Measurements from ENCODE around the gene ZMYND11.
"Not testable (repeated sequence)": the region's sequence is repeated elsewhere in the genome, so short reads cannot be mapped to it uniquely, and the experiment has no call there.

Gene ZMYND11

DNA sequence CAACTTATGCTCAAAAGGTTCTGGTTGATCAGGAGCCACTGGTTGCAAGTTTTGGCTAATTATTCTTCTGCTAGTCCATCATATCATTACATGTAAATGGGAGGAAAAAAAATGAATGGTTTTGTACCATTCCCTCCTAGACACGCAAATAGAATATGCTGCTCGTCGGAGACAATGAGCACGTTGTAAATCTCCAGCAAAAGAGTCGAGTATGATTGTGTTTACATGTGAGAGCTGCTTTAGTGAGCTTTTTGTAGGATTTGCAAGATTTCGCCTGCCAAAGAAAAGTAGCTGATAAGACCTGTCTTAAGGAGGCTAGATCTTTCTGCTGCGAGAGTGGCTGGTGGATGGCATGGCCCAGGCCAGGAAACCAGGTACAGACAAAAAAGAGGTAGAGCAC lies 109.0 kb downstream of the ZMYND11 start:
- DNase-seq (ENCODE audit: low read depth in 2 of 2), result no peak

DNA sequence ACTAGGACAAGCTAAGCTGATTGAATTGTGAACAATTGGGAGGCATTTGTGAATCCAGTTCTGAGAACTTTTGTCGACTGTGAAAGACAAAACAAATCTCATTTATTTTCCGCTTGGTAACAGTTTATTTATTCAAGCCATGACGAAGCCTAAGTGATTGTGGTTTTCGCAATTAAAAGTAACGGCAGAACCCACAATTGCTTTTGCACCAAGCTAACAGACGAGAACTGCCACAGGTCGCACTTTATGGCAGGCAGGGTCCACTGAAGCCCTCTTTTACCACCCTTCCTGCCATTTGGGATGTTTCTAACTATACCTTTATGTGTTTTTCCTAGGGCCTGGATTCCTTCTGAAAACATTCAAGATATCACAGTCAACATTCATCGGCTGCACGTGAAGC lies 111.2 kb downstream of the ZMYND11 start:
- no peak for DNase-seq (ENCODE audit: low read depth in 2 of 2)

DNA sequence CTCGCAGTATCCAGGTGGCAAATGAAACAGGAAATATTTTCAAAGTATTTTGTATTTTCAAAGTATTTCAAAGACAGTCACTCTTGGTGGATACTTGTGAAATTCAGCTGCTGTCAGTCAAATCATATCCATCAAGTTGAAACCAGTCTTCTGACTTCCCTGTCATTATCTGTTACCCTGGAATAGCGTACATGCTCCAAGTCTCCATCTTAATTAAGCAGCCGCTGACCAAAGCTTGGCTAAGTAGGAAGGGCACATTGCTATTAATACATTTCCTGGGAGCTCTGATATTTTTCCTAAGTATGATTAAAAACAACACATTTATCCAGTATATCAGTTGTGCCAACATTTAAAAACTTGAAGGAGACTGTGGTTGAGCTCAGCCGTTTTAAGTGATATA lies 112.2 kb downstream of the ZMYND11 start:
- DNase-seq (ENCODE audit: low read depth in 2 of 2), result no peak

DNA sequence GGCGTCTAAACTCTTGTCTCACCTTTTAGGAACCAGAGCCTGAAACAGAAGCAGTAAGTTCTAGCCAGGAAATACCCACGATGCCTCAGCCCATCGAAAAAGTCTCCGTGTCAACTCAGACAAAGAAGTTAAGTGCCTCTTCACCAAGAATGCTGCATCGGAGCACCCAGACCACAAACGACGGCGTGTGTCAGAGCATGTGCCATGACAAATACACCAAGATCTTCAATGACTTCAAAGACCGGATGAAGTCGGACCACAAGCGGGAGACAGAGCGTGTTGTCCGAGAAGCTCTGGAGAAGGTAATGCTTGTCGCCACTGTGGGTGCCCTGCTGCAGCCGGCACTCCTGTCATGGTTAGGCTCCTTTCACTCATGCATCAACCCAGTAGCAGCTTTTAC lies 113.1 kb downstream of the ZMYND11 start:
- DNase-seq (ENCODE audit: low read depth in 2 of 2), result no peak

DNA sequence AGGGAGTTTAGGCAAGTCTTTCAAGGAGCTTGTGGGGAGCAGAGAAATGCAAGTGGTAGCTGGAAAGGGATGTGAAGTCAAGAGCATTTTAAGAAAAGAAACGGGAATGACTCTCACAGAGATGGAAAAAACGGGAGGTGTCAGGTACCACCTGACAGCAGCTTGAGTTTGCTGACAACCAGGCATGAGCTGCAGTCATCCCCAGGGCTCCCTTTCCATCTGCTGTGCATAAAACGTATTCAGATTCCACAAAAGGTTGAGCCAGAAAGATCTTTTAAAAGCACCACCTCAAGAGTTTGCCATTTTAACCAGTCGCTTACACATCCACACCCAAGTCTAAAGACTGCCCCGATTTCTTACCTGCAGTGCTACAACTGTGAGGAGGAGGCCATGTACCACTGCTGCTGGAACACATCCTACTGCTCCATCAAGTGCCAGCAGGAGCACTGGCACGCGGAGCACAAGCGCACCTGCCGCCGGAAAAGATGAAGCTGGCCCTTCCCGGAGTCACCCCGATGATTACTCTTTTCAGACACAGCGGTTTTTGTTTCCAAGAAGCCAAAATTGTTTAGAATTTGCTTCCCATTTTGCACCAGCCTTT lies 116.8 kb downstream of the ZMYND11 start:
- no peak for DNase-seq (ENCODE audit: low read depth in 2 of 2)

DNA sequence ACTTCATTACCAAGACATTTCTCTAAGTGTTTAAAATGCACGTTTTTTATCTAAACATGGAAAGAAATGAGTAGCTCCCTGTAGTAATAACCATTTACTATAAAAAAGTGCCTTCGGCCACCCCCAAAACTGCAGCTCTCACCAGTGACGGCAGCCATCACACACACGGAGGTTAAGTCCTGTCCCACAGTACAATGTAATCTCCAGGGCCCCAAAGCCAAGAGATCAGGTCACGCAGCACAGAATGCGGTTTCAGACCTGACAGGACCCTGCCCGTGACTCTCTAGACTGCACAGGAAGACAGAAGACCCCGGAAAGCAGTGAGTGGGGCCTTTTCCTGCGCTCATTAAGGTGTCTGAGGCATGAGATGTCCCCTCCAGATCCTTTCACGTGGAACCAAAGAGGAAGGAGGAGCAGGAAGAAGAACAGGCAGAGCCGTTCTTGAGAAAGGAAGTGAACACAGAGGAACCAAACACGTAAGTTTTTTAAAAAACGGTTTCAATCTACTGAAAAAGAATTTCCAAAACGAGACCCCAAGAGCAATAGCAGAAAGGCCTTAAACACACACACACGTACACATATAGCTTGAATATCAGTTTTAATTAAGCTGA lies 125.7 kb downstream of the ZMYND11 start:
- no peak for DNase-seq (ENCODE audit: low read depth in 2 of 2)

DNA sequence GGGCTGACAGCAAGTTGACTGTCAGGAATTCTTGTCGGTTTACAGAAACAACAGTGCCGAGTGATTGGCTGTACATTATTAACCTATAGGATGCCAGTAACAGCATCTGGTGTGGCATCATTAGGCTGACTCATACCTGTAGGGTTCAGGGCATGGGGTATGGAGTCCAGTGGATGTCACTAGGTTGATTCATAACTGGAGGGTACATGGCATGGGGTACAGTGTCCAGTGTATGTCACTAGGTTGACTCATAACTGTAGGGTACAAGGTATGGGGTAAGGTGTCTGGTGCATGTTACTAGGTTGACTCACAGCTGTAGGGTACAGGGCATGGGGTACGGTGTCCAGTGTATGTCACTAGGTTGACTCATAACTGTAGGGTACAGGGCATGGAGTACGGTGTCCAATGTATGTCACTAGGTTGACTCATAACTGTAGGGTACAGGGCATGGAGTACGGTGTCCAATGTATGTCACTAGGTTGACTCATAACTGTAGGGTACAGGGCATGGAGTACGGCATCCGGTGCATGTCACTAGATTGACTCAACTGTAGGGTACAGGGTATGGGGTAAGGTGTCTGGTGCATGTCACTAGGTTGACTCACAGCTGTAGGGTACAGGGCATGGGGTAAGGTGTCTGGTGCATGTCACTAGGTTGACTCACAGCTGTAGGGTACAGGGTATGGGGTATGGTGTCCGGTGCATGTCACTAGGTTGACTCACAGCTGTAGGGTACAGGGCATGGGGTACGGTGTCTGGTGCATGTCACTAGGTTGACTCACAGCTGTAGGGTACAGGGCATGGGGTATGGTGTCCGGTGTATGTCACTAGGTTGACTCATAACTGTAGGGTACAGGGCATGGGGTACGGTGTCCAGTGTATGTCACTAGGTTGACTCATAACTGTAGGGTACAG lies 129.2 kb downstream of the ZMYND11 start:
- DNase-seq (ENCODE audit: low read depth in 2 of 2), result not testable (repeated sequence)

DNA sequence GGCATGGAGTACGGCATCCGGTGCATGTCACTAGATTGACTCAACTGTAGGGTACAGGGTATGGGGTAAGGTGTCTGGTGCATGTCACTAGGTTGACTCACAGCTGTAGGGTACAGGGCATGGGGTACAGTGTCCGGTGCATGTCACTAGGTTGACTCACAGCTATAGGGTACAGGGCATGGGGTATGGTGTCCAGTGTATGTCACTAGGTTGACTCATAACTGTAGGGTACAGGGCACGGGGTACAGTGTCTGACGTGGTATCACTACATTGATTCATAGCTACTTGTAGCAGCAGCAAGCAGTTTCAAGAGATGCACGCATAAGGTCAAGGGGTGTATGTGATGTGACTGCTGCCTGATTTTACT lies 129.8 kb downstream of the ZMYND11 start:
- peak in 1 of 2 donors; percentile 2 for DNase-seq (ENCODE audit: low read depth in 2 of 2)

DNA sequence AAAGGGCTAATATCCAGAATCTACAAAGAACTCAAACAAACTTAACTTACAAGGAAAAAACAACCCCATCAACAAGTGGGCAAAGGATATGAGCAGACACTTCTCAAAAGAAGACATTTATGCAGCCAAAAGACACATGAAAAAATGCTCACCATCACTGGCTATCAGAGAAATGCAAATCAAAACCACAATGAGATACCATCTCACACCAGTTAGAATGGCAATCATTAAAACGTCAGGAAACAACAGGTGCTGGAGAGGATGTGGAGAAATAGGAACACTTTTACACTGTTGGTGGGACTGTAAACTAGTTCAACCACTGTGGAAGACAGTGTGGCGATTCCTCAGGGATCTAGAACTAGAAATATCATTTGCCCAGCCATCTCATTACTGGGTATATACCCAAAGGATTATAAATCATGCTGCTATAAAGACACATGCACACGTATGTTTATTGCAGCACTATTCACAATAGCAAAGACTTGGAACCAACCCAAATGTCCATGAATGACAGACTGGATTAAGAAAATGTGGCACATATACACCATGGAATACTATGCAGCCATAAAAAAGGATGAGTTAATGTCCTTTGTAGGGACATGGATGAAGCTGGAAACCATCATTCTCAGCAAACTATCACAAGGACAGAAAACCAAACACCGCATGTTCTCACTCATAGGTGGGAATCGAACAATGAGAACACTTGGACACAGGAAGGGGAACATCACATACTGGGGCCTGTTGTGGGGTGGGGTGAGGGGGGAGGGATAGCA lies 130.7 kb downstream of the ZMYND11 start:
- DNase-seq (ENCODE audit: low read depth in 2 of 2), result not testable (repeated sequence)

DNA sequence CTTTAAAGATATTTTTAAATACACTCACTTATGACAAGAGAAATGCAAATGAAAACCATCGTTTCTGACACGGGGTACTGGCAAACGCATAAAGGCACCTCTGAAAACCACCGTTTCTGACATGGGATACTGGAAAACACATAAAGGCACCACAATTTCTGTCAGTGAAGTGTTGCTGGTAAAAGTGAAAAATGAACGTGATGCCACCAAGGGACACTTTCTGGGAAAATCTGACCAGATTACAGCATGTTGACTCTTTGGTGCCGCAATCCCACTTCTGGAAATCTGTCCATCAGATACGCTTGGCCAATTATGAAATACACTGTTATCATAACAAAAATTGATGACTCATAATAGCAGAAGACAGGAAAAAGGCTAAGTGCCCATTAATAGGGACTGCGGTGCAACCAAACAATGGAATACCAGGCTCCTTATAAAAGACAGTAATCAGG lies 131.7 kb downstream of the ZMYND11 start:
- no peak for DNase-seq (ENCODE audit: low read depth in 2 of 2)

DNA sequence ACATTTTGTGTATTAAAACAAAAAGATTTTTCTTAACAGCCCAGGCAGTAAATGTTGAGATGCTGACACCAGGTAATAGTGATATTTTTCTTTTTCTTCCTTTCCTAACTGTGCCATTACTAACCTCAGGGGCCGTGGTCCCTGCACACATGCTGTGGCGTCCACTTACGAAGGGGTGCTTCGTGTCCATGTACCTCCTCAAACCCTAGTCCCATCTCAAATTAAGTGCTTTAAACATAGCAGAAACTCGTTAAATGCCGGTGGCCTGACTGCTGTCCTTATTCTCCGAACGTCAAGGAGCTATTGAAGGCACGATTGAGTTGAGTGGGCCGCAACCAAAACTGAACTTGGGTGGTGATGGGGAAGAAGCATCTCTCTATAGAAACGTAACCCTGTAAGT lies 132.4 kb downstream of the ZMYND11 start:
- no peak for DNase-seq (ENCODE audit: low read depth in 2 of 2)

DNA sequence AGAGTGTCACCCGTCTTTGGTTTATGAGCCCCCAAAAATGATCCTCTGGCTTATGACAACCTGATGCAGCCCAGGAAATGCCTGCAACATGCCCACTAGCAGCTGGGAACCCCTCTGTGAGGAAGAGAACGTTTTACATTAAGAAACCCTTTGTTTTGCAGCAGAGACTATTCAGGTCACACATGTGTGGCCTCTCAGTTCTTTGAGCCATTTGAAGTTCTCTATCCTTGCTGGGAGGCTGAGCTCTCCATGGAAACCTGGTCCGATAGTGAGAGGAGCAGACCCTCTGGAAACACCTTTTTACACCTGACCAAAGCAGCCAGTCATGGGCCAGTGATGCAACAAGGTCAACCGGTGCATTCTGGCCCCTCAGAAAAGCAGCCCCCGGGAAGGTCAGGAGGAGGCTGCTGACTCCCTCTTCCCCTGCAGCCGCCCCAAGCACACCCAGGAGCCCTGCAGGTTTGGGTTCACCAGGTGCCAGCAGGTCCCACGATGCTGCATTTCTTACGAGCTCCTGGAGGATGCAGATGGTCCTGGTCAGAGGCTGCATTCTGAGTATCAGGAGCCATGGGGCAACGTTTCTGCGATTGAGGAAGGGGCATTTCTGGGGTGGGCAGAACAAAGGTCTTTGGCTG lies 134.3 kb downstream of the ZMYND11 start:
- no peak for DNase-seq (ENCODE audit: low read depth in 2 of 2)

DNA sequence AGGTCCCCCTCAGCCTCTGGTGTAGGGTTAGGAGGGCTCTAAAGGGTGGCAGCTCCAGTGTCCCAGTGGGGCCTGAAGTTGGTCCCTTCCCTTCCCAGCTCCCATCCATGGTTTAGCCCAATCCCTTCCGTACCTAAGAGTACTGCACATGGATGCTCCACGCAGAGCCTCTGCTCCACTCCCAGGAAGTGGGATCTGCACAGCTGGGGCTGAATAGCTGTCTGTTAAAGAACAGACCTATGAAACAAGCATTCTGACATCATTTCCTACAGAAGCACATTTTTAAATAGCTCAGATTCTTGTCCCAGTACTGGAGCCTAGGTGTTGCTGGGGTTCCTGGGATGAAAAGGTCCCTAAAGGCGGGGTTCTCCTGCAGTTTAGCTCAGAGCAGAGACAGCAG lies 135.9 kb downstream of the ZMYND11 start:
- no peak for DNase-seq (ENCODE audit: low read depth in 2 of 2)

DNA sequence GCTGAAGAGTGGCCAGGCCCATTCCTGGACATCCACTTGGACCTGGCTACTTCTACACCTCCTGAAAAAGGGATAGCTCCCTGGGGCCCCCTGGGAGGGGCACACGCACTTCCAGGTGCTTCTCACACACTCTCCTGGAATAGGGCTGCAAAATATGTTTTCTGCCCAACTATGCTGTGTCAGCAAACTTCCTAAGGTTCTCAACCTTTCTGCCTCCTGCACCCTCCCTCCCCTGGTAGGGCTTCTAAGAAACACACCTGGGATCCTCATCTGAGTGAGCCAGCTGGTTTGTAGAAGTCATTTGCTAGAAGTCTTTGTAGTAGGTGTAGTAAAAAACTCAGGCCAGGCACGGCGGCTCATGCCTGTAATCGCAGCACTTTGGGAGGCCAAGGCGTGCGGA lies 136.5 kb downstream of the ZMYND11 start:
- DNase-seq (ENCODE audit: low read depth in 2 of 2), result no peak

DNA sequence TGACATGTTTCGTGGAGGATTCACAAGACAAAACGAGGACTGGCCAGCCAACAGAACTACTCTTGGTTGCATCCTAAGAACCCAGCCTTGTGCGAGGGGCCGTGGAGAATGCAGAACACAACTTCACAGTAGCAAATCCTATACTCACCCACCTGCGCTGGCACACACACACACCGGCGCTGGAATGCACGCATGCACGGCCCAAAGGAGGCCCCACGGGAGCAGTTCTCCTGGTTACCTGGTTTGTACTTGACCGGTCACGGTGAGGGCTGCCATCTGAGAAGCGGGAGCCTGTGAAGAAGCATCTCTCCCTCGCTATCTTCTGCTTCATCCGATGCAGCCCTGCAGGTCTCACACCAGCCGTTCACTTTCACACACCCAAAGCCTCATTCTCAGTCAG lies 137.8 kb downstream of the ZMYND11 start:
- DNase-seq (ENCODE audit: low read depth in 2 of 2), result no peak

DNA sequence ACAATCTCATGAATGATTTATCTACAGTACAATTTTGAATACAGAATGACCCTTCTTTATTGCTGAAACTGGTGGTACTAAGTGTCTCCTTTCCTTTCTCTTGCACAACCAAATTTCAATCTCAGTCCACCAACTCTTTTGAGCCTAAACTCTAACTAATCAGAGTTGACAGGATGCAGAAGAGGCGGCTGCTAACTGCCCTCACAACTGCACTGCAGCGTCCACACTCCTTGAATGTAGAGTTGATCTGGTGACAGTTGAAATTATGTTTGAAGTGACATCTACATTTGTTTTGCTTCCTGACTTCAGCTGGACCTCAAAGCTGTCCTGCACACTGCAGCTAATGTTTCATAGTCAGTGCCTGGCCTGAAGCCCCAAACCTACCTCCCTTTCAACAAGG lies 139.6 kb downstream of the ZMYND11 start:
- no peak for DNase-seq (ENCODE audit: low read depth in 2 of 2)

DNA sequence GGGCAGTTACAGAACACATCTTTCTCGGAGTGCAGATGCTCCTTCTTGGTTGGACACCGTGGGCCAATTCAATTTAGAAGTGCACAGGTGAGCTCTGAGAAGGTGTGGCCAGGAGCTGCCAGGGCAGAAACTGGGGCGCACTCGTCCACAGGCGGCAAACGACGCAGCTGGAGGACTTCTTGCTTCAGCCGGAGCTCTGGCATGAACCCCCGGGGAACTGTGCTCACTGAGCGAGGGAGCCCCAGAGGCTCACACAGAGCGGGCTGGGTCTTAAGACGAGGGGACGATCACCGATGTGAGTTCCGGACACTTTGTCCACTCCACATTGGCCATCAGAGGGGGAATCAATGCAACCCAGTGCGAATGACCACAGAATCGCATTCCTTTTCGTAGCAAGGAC lies 140.4 kb downstream of the ZMYND11 start:
- no peak for DNase-seq (ENCODE audit: low read depth in 2 of 2)

DNA sequence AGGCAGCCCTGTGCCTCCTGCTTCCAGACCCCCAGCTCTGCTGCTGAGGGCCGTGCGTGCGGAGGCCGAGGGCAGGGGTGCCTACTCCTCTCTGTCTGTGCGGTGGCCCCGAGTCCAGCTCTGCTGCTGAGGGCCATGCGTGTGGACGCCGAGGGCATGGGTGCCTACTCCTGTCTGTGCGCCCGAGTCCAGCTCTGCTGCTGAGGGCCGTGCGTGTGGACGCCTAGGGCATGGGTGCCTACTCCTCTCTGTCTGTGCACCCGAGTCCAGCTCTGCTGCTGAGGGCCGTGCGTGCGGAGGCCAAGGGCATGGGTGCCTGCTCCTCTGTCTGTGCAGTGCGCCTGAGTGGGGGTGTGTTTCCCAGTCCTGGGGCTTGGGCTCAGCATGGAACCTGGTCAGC lies 142.7 kb downstream of the ZMYND11 start:
- no peak for DNase-seq (ENCODE audit: low read depth in 2 of 2)

DNA sequence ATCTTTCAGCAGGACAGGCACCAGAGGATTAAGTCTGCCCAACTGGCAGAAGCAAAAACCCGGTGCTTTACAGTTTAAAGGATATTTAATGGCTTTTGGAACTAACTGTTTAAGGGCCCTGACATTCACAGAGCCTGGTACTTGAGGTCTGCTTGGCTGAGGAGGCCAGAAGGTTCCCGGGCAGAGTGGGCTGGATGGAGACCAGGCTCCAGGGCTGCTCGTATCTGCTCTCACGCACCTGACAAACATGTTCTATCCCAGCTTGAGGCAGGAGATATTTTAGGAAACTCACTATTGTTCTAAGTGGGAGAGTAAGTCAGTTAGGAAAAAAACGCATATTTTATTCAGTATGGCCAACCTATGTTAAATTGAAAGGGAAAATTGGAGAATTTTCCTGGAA lies 143.5 kb downstream of the ZMYND11 start:
- no peak for DNase-seq (ENCODE audit: low read depth in 2 of 2)

DNA sequence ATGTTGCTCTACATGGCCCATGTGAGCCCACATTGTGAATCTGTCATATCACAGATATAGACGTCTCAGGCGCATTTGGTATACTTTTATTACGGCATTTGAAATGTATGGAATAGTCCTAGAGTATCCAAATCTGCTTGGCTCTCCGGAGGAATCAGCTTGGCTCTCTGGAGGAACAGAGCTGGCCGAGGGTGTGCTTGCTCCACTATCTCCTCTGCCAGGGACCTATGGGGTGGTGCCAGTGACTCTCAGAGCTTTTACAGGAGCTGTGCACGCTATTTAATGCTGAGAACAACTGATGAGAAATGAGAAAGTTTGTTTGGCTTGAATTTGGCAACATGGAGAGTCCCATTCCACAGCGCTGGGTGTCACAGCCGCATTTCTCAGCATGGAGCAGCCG lies 144.0 kb downstream of the ZMYND11 start:
- no peak for DNase-seq (ENCODE audit: low read depth in 2 of 2)

DNA sequence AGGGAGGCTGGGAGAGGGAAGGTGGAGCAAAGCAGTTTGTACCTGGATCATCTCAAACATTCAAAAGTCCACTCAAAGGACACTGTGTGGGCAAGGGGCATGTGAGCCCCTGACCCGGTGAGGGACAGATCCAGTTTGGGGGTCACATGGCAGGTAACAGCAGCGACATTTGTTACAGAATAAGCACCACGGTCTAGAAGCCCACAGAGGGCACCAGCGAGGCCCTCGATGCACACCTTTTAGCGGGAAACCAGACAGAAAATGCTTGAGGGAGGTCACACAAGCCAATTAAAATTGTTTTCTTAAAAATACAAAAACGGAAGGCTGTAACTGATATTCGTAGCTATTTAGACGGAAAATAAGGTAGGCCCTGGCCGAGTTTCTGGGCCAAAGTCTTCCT lies 144.4 kb downstream of the ZMYND11 start:
- no peak for DNase-seq (ENCODE audit: low read depth in 2 of 2)
